Erythroblast (primary cell): ENCODE results near the gene SLC22A23.

Source experiments
- GATA1 ChIP-seq: IDR thresholded peaks from 2 replicates; pipeline ENCODE4 v1.6.1; 2011; ENCODE audit warnings: low read depth, mild to moderate bottlenecking, control low read depth, low read length, moderate library complexity
- POLR2A ChIP-seq: IDR thresholded peaks from 2 replicates; pipeline ENCODE4 v1.6.1; 2011; ENCODE audit warnings: mild to moderate bottlenecking, low read length

- TF ChIP-seq POLR2A (no peak), GATA1 (no peak)
Observed at GRCh38 chr6:3422435-3423070, 34.3 kb downstream of the SLC22A23 start.
